ENCODE results near the gene LAMTOR2.
"Not testable (repeated sequence)": the region's sequence is repeated elsewhere in the genome, so short reads cannot be mapped to it uniquely, and the experiment has no call there.

Gene LAMTOR2

GRCh38 chr1:156054500-156055280 is at the start of gene LAMTOR2:
Gene LAMTOR2, plus strand, starts transcription at chr1:156054782. Its CDS starts 108 bp downstream, at chr1:156054890.
- peak; percentile 95 for DNase-seq

- no peak for DNase-seq
Measured at GRCh38 chr1:156004843-156005584, 49.6 kb upstream of the LAMTOR2 start.

- no peak for DNase-seq
Measured at GRCh38 chr1:156006666-156007376, 47.8 kb upstream of the LAMTOR2 start.

GRCh38 chr1:156009404-156009803 is 45.2 kb upstream of the LAMTOR2 start:
- no peak for DNase-seq

GRCh38 chr1:156012051-156012817 is 42.3 kb upstream of the LAMTOR2 start:
- no peak for DNase-seq

GRCh38 chr1:156014829-156015228 is 39.8 kb upstream of the LAMTOR2 start:
- DNase-seq: no peak

GRCh38 chr1:156019946-156020292 is 34.7 kb upstream of the LAMTOR2 start:
- DNase-seq: no peak

- peak; percentile 82 for DNase-seq
Measured at GRCh38 chr1:156020293-156021092, 34.1 kb upstream of the LAMTOR2 start, which contains the start of gene SSR2. Gene SSR2, minus strand, starts transcription at chr1:156020951. Its CDS starts 784 bp downstream, at chr1:156020167.

- DNase-seq: no peak
Measured at GRCh38 chr1:156021093-156021428, 33.5 kb upstream of the LAMTOR2 start.

- DNase-seq: no peak
Measured at GRCh38 chr1:156021954-156022353, 32.6 kb upstream of the LAMTOR2 start.

GRCh38 chr1:156024801-156025200 is 29.8 kb upstream of the LAMTOR2 start:
- DNase-seq: no peak

GRCh38 chr1:156025876-156026275 is 28.7 kb upstream of the LAMTOR2 start:
- DNase-seq: peak; percentile 81

GRCh38 chr1:156026588-156026987 is 28.0 kb upstream of the LAMTOR2 start:
- no peak for DNase-seq

GRCh38 chr1:156033011-156033410 is 21.6 kb upstream of the LAMTOR2 start:
- DNase-seq: no peak

GRCh38 chr1:156034991-156035390 is 19.6 kb upstream of the LAMTOR2 start:
- not testable (repeated sequence) for DNase-seq

GRCh38 chr1:156042828-156043227 is 11.8 kb upstream of the LAMTOR2 start:
- DNase-seq: no peak

GRCh38 chr1:156045076-156045475 is 9.5 kb upstream of the LAMTOR2 start:
- DNase-seq: no peak

GRCh38 chr1:156048663-156049258 is 5.8 kb upstream of the LAMTOR2 start:
- DNase-seq: no peak

GRCh38 chr1:156050376-156050775 is 4.2 kb upstream of the LAMTOR2 start:
- no peak for DNase-seq

GRCh38 chr1:156051011-156051725 is 3.4 kb upstream of the LAMTOR2 start:
- no peak for DNase-seq

Data from 8988T (cell line).